HepG2 (cell line): ENCODE results near the gene PDGFB. TPM values are rescaled to one million over a fixed set of nuclear protein-coding genes. Genes with fewer than 3 reads are reported as not detected.

Experiments
- JARID2 ChIP-seq: sonication (generic); formaldehyde crosslinking; IDR thresholded peaks from 2 replicates; pipeline ENCODE4 v1.8.1; 2023; ENCODE audit warnings: missing genetic modification reagents, inconsistent platforms; ENCODE audit not compliant: insufficient replicate concordance
- JUNB ChIP-seq: sonication (generic); formaldehyde crosslinking; IDR thresholded peaks from 2 replicates; pipeline ENCODE4 v1.8.0; 2022; ENCODE audit warnings: missing genetic modification reagents, mild to moderate bottlenecking, borderline replicate concordance
- MBD4 ChIP-seq: IDR thresholded peaks from 2 replicates; pipeline ENCODE4 v1.6.1; 2012; ENCODE audit warnings: low read length, inconsistent platforms, borderline replicate concordance
- MED13 ChIP-seq: sonication (generic); formaldehyde crosslinking; IDR thresholded peaks from 2 replicates; pipeline ENCODE4 v1.5.0; 2020; ENCODE audit warnings: missing genetic modification reagents
- MYNN ChIP-seq: sonication (generic); formaldehyde crosslinking; IDR thresholded peaks from 2 replicates; pipeline ENCODE4 v1.4.0; 2020; ENCODE audit warnings: mild to moderate bottlenecking, low read depth, missing genetic modification reagents
- PTBP1 ChIP-seq: fragments of 200-400 bp; formaldehyde crosslinking; IDR thresholded peaks from 2 replicates; pipeline ENCODE4 v1.6.1; 2018; ENCODE audit warnings: low read length, low read depth; ENCODE audit not compliant: poor library complexity, severe bottlenecking
- RAD51 ChIP-seq: fragments of 450-650 bp; IDR thresholded peaks from 2 replicates; pipeline ENCODE4 v1.6.1; 2016; ENCODE audit warnings: borderline replicate concordance
- SKI ChIP-seq: fragments of 450-650 bp; IDR thresholded peaks from one replicate; pipeline ENCODE4 v1.6.1; 2018; ENCODE audit warnings: mild to moderate bottlenecking; ENCODE audit not compliant: partially characterized antibody
- SMC3 ChIP-seq: IDR thresholded peaks from 2 replicates; pipeline ENCODE4 v1.6.1; 2011; ENCODE audit warnings: low read length, improper control_type of control experiment
- SSRP1 ChIP-seq: IDR thresholded peaks from 2 replicates; pipeline ENCODE4 v1.6.1; 2016; ENCODE audit warnings: control low read depth
- YEATS2 ChIP-seq: sonication (generic); formaldehyde crosslinking; IDR thresholded peaks from 2 replicates; pipeline ENCODE4 v1.4.0; 2020; ENCODE audit warnings: missing genetic modification reagents, borderline replicate concordance
- YY1 ChIP-seq: IDR thresholded peaks from 2 replicates; pipeline ENCODE4 v1.6.1; 2011; ENCODE audit warnings: low read length, low read depth, moderate library complexity, mild to moderate bottlenecking; ENCODE audit not compliant: insufficient read depth, insufficient replicate concordance
- ZFP36L2 ChIP-seq: sonication (generic); formaldehyde crosslinking; IDR thresholded peaks from 2 replicates; pipeline ENCODE4 v1.4.0; 2020; ENCODE audit warnings: missing genetic modification reagents
- ZNF17 ChIP-seq: sonication (generic); formaldehyde crosslinking; IDR thresholded peaks from 2 replicates; pipeline ENCODE4 v1.5.0; 2020; ENCODE audit warnings: mild to moderate bottlenecking, missing genetic modification reagents
- ZNF34 ChIP-seq: sonication (generic); formaldehyde crosslinking; IDR thresholded peaks from 2 replicates; pipeline ENCODE4 v1.4.0; 2020; ENCODE audit warnings: mild to moderate bottlenecking, missing genetic modification reagents, borderline replicate concordance
- ZNF543 ChIP-seq: sonication (generic); formaldehyde crosslinking; IDR thresholded peaks from 2 replicates; pipeline ENCODE4 v1.4.0; 2020; ENCODE audit warnings: mild to moderate bottlenecking, missing genetic modification reagents
- ZNF577 ChIP-seq: sonication (generic); formaldehyde crosslinking; IDR thresholded peaks from 2 replicates; pipeline ENCODE4 v1.4.0; 2020; ENCODE audit warnings: mild to moderate bottlenecking, low read depth, missing genetic modification reagents, borderline replicate concordance
- polyA plus RNA-seq, 8 experiments: library from polyadenylated mRNA; depleted of rRNA in 3 of 8; stranded (reverse) in 7 of 8; unstranded in 1 of 8; fragments of >200 nt; fragmentation: Illumina TruSeq in 4 of 8; extraction: Trizol in 4 of 8; gene quantifications; 2 replicates each; pipeline versions ENCODE4 v1.2.1 to v1.2.3, GENCODE V29; 2011 to 2016; ENCODE audit warnings: low read depth in 4 of 8, missing spikeins in 1 of 8, mixed read lengths in 1 of 8; ENCODE audit not compliant: insufficient read depth in 1 of 8
- total RNA-seq, 5 experiments: library from RNA; depleted of rRNA; stranded (reverse); fragments of >200 nt; fragmentation: Illumina TruSeq; extraction: Trizol; gene quantifications; 2 replicates each; pipeline ENCODE4 v1.2.3, GENCODE V29; 2016; ENCODE audit warnings: low read depth in 1 of 5
- TF ChIP-seq, protein P1 (sequence below): IDR thresholded peaks from 2 replicates; pipeline ENCODE4 v1.6.1; 2012; ENCODE audit warnings: low read depth, low read length, improper control_type of control experiment
- TF ChIP-seq, protein P2 (sequence below): sonication (generic); formaldehyde crosslinking; IDR thresholded peaks from 2 replicates; pipeline ENCODE4 v1.4.0; 2020; ENCODE audit warnings: missing genetic modification reagents, borderline replicate concordance
- TF ChIP-seq, protein P3 (sequence below), 2 experiments: sonication (generic) in 1 of 2; formaldehyde crosslinking in 1 of 2; IDR thresholded peaks; 2 replicates each; pipeline versions ENCODE4 v1.4.0 to v1.6.1; 2016 to 2020; ENCODE audit warnings: borderline replicate concordance in 1 of 2, low read depth in 1 of 2, mild to moderate bottlenecking in 1 of 2, missing genetic modification reagents in 1 of 2

PDGFB gene
- total and polyA plus RNA-seq, 2 of the 13 experiments (the other 11 are each of a cell fraction or from before 2014, with no cell fraction given) = 1.4 to 10.1 TPM

DNA sequence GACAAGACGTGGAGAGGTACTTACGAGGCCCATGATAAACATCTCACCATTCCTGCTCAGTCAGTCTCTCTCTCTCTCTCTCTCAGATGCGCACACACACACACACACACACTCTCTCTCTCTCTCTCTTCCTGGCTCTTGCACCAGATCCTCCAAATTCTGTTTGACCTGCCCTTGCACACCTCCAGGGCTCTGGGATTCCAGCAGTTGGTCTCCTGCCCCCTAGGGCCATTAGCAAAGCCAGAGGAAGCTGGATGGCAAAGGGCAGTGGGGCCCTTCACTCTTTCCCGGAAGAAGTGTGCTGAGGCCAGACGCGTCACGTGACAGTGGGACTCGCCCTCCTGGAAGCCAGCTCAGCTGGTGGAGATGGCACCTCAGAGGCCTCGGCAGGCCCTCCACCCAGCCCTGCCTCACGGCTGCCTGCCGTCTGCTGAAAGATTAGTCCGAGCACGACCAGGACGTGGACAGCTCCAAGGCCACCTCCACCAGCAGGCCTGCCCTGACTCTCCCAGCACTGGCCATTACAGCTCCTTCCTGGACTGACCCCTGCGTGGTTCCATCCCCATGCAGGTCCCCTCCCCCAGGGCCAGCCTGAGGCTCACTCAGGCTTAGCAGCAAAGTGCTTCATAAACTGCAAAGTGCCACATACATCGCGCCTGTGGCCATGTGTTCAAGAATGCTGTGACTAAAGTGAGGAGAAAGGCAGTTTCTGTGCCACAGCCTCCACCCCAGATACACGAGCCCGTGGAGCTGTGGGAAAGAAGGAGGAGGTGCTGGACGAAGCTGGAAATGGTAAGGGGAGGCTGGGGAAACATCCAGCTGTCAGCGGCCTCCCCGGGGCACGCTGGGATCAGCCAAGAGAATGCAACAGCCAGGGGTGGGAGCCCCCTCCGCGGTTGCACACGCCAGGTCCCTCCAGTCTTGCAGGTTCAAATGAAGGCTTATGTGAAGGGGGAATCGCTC is 3.7 kb downstream of the PDGFB start (continued):
- TF ChIP-seq PTBP1 = no peak
- TF ChIP-seq ZNF17 (CRISPR knock-in tag) = peak; percentile 51; the same call in 1 of the 2 replicates
- no peak for TF ChIP-seq MBD4
- no peak for TF ChIP-seq MED13 (CRISPR knock-in tag)
- peak; percentile 71; the same call in 1 of the 2 replicates for TF ChIP-seq ZNF543 (CRISPR knock-in tag)
- TF ChIP-seq YY1 = peak; percentile 46
- no peak for TF ChIP-seq MYNN (CRISPR knock-in tag)
- no peak for TF ChIP-seq ZNF577 (CRISPR knock-in tag)
- peak; percentile 76; the same call in 1 of the 2 replicates for TF ChIP-seq YEATS2
- no peak for TF ChIP-seq JUNB
- peak; percentile 68 for TF ChIP-seq SKI
- TF ChIP-seq, protein P1, sequence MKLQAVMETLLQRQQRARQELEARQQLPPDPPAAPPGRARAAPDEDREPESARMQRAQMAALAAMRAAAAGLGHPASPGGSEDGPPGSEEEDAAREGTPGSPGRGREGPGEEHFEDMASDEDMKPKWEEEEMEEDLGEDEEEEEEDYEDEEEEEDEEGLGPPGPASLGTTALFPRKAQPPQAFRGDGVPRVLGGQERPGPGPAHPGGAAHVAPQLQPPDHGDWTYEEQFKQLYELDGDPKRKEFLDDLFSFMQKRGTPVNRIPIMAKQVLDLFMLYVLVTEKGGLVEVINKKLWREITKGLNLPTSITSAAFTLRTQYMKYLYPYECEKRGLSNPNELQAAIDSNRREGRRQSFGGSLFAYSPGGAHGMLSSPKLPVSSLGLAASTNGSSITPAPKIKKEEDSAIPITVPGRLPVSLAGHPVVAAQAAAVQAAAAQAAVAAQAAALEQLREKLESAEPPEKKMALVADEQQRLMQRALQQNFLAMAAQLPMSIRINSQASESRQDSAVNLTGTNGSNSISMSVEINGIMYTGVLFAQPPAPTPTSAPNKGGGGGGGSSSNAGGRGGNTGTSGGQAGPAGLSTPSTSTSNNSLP = no peak
- no peak; the same call in 1 of the 2 replicates for TF ChIP-seq SSRP1 (CRISPR knock-in tag)
- TF ChIP-seq ZNF34 (CRISPR knock-in tag) = peak; percentile 93
- TF ChIP-seq, protein P2, sequence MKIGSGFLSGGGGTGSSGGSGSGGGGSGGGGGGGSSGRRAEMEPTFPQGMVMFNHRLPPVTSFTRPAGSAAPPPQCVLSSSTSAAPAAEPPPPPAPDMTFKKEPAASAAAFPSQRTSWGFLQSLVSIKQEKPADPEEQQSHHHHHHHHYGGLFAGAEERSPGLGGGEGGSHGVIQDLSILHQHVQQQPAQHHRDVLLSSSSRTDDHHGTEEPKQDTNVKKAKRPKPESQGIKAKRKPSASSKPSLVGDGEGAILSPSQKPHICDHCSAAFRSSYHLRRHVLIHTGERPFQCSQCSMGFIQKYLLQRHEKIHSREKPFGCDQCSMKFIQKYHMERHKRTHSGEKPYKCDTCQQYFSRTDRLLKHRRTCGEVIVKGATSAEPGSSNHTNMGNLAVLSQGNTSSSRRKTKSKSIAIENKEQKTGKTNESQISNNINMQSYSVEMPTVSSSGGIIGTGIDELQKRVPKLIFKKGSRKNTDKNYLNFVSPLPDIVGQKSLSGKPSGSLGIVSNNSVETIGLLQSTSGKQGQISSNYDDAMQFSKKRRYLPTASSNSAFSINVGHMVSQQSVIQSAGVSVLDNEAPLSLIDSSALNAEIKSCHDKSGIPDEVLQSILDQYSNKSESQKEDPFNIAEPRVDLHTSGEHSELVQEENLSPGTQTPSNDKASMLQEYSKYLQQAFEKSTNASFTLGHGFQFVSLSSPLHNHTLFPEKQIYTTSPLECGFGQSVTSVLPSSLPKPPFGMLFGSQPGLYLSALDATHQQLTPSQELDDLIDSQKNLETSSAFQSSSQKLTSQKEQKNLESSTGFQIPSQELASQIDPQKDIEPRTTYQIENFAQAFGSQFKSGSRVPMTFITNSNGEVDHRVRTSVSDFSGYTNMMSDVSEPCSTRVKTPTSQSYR (CRISPR knock-in tag) = peak; percentile 73
- TF ChIP-seq, protein P3, sequence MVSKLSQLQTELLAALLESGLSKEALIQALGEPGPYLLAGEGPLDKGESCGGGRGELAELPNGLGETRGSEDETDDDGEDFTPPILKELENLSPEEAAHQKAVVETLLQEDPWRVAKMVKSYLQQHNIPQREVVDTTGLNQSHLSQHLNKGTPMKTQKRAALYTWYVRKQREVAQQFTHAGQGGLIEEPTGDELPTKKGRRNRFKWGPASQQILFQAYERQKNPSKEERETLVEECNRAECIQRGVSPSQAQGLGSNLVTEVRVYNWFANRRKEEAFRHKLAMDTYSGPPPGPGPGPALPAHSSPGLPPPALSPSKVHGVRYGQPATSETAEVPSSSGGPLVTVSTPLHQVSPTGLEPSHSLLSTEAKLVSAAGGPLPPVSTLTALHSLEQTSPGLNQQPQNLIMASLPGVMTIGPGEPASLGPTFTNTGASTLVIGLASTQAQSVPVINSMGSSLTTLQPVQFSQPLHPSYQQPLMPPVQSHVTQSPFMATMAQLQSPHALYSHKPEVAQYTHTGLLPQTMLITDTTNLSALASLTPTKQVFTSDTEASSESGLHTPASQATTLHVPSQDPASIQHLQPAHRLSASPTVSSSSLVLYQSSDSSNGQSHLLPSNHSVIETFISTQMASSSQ (IDR thresholded peaks at IDR 0.05; ENCODE audit: low read depth) = no peak
- TF ChIP-seq, protein P3 (CRISPR knock-in tag; IDR thresholded peaks at IDR 0.05; ENCODE audit: borderline replicate concordance) = peak; percentile 31; the same call in 1 of the 2 replicates
- 0 out of 2 replicates have a peak, but pooled peaks have one; percentile 23 for TF ChIP-seq ZFP36L2 (CRISPR knock-in tag)
- no peak for TF ChIP-seq SMC3
- TF ChIP-seq RAD51 = peak; percentile 97
- TF ChIP-seq JARID2 (CRISPR knock-in tag) = no peak
